Measurements from ENCODE around the gene SLITRK6.

GRCh38 chr13:85797311-85797710 is 1.9 kb downstream of the SLITRK6 start:
- TF ChIP-seq GATA2 (IDR thresholded peaks at IDR 0.05; ENCODE audit: low read depth, low read length) (no peak), GATA3 (IDR thresholded peaks at IDR 0.05; ENCODE audit: low read depth, low read length) (no peak)

Data from SH-SY5Y (cell line).